ENCODE data around the gene TBC1D5.

TBC1D5 gene

GRCh38 chr3:17340693-17341092 is 401.7 kb downstream of the TBC1D5 start:
- no peak for DNase-seq

DNA sequence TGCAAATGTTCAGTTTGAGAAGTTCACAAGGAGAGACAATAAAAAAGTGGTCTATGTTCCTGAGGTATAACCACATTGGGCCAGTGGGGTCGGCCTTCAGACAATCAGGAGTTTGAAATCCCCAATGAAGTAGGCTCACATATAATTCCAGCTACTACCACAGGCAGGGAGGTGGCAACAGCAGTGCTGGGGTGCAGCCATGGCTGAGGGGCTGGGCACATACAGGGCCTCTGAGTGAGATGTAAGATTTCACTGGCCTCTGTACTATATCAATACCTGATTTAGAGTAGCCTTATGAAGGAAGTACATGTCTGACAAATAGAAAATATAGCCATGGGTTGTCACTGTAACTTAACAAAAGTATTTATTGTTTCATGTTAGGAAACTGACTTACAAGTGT is 402.2 kb downstream of the TBC1D5 start:
- no peak for DNase-seq

GRCh38 chr3:17339132-17339575 is 403.3 kb downstream of the TBC1D5 start:
- no peak for DNase-seq

DNA sequence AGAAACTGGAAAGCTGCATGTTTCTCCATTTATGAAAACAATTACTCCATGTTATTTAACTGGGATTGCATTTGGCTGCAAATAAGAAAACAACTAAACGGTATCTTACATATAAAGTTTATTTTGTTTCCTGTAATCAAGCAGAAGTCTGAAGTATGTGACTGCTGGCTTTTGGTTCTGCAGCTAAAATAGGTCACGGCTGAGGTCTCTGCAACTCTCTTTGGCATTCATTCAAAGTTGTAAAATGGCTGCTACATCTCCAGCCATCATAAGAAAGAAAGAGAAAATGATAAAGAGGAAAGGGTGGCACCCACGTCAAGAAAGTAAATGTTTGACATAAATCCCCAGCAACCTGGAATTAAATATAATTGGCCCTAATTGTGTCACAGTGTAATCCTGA is 406.1 kb downstream of the TBC1D5 start:
- no peak for DNase-seq

GRCh38 chr3:17333893-17334292 is 408.5 kb downstream of the TBC1D5 start:
- no peak for DNase-seq

- DNase-seq = no peak
Observed at GRCh38 chr3:17333446-17333845, 409.0 kb downstream of the TBC1D5 start.

GRCh38 chr3:17330660-17331059 is 411.8 kb downstream of the TBC1D5 start:
- no peak for DNase-seq

DNA sequence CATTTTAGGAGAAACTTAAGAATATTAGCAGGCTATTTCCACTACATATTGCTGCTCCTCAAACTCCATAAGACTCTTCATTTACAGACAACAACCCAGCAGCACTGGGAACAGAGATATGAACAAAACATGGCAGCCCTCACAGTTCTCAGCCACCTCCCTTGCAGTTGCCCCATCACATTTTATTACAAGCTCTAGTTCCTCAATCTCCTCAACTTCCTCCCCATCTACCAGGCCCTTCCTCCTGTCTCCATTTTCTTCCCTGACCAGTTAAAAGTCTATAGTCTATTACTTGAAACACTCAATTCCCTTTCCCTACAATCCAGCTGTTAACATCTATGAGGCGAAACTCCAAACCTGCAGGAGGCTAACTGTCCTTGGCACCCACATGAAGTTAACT is 412.5 kb downstream of the TBC1D5 start:
- no peak for DNase-seq

GRCh38 chr3:17322106-17322793 is 420.2 kb downstream of the TBC1D5 start:
- no peak for DNase-seq

DNA sequence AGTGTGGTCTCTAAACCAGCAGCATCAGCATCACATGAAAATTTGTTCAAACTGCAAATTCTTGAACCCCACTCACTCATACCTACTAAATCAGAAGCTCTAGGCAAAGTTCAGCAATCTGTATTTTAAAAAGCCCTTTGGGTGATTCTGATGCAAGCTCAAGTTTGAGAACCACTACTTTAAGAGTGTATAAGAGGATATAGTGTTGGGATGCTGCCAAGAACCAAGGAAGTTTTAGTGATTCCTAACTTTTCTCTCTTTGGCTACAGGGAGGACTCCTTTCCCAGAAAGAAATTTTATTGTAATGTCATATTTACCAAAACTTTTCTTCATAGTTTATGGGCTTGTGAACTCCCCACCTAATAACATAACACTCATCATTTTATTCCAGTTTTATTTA is 422.2 kb downstream of the TBC1D5 start:
- peak; percentile 11 for DNase-seq

DNA sequence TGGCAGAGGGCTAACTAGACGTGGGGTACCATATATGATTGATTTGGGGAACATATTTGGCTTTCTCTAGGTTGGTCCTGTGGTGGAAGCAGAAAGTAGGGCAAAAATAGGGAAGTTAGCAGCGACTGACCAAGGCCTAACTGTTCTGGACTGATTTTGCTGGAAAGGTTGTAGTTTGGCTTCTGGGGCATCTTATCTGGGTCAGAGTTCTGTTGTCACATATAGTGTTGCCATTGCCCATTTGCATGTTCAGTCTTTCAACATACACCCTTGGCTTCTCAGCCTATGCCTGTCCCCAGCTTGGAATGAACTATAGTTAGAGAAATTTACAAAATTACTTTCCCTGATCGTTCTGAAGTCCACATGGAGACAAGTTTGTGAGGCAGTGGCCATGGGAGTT is 426.5 kb downstream of the TBC1D5 start:
- no peak for DNase-seq

- DNase-seq = no peak
Observed at GRCh38 chr3:17314171-17314570, 428.3 kb downstream of the TBC1D5 start.

GRCh38 chr3:17313746-17314145 is 428.7 kb downstream of the TBC1D5 start:
- no peak for DNase-seq

DNA sequence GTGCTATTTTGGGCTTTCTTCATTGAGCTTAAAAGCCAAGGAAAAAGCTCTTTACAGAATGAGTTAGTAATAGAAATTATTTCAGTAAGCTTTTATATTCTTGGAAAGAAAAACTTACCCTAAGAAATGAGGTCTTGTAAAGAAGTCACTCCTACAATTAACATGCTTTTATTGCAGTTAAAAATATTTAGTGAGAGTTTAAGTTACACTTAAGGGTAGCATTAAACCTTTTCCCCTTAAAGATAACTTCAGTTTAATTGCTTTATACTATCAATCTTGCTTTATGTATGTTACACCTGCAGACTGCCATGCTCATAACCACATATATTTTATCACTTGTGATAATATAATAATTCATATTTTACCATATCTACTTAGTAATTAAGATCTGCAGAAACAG is 431.4 kb downstream of the TBC1D5 start:
- DNase-seq = no peak

- DNase-seq = no peak
Observed at GRCh38 chr3:17307887-17308286, 434.5 kb downstream of the TBC1D5 start.

DNA sequence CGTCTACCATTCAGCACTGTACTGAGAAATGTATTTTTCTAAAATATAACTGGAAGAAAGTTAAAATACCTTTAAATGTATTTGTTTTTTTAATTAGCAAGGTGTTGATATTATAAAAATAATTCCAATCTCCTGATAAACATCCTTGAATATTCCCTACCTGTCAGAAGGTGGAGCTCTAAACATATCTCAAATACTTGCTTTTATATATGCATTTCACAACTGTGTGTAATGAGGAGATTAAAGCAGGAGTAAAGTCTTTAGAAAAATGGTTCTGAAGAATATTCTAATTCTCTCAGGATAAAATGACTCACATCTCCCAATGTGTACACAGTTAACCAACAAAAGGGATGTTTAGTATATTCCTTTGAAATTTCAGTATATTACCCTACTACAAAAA is 434.9 kb downstream of the TBC1D5 start:
- no peak for DNase-seq

- DNase-seq = no peak
Observed at GRCh38 chr3:17304969-17305368, 437.5 kb downstream of the TBC1D5 start.

DNA sequence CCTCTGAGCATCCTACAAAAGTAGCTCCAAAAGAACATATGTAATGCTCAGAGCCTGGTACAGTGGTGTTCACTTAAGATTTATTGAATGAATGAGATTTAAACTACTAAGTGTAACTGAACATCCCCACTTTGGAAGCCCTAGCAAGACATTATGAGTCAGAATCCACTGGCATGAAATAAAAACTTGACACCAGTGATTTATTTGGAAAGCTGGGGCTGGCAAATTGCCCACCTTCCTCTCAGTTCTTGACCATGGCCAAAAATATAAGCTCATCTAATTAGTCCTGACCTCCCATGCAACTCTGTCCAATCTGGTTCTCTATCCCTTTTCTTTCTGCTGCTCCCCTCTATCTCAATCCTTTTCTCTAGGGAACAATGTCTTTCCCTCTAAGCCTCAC is 439.7 kb downstream of the TBC1D5 start:
- peak; percentile 16 for DNase-seq

GRCh38 chr3:17302170-17302569 is 440.3 kb downstream of the TBC1D5 start:
- no peak for DNase-seq

DNA sequence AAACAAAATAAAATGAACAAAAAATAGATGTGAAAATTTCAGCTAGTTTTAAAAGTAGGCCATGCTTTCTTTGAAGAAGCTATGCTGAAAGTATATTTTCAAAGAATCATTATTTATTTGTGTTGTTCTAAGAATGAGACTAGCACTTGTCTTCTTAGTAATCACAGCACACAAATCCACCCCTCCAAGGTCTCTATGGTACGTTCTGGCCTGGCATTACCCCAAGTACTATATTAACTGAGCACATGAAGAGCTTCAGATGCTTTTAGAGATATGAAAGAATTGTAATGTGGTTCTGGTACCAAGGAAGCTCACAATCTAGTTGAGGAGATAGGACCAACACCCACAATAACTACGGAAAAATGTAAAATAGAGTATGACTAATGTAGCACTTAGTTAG is 441.2 kb downstream of the TBC1D5 start:
- DNase-seq = no peak

GRCh38 chr3:17300441-17300840 is 442.0 kb downstream of the TBC1D5 start:
- no peak for DNase-seq

DNA sequence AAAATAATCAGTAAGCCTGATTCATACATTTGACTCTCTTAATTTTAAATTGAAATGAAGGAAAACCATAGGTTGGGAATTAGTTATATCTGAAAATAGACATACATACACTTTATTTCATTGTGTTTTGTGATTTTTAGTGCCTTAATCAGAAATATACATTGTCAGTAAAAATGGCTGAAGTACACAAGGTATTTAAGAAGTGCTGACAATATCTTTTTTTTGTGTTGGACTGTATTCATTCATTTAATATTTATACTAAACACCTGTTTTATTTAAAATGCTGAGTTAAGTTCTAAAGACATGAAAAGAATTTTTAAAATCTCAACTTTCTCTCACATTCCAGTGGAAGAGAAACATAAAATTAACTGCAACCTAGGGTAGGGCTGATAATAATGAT is 444.4 kb downstream of the TBC1D5 start:
- no peak for DNase-seq

DNA sequence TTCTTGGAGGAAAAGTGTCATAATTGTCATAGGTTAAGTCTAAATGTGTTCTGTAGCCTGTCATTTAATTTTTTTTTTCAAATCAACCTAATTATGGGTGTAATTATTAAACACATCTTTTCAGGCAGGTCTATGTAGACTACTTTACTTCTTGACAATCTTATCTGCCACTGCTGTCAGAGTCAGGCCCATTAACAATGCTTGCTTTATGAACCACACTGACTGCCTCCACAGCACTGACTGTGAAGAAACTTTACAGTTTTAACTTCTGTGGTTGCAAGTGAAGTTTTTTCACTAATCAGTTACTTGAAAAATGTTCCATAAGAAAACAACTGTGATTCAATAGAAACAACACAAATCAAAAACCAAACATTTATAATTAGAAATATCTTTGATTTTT is 449.9 kb downstream of the TBC1D5 start:
- DNase-seq = no peak

DNA sequence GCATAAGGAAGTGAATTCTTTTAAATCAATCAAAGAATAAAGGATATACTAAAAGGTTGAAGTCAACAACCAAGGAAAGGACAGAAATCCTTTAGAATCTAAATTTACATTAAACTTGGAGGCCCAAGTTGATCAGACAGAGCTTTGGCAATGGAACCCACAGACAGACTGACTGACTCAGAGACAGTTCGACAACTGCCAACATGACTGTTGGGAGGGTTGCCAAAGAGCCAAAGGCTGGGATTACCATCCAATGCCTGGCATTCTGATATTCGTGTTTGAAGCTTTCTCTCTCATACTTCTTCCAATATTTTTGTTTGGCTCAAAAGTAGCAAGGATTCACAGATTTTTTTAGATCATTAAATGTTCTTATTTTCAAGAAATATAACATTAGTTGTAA is 451.5 kb downstream of the TBC1D5 start:
- DNase-seq = no peak

DNA sequence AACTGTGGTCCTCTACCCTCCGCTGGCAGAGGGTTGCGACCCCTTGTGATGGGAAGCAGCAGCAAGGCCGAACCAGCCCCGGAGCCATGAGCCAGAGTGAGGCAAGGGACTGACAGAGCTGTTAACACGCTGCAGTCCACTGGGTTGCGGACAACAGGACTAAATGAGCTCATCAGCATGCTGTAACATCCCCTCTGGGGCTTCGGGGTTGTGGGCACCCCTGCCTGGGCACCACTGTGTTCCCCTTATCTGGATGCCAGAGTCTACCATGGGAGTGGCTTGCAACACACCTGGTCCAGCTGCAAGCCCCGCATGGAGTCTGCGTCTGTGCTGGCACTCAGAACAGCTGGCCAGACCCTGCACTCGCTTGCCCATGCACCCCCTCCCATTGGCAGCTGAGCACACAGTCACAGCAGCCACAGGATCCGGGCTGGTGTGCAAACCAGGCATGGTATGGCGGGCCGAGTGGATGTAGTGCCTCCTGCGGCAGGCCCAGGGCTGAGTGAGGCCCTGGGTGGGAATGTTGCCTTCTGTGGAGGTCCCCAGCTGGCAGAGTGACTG is 453.5 kb downstream of the TBC1D5 start:
- DNase-seq = no peak

Measured in fibroblast of skin of back (primary cell).